GM19099 (cell line): ENCODE data around the gene STPG1.

ENCODE experiments used
- POLR2A ChIP-seq: IDR thresholded peaks from 3 replicates; pipeline ENCODE4 v1.6.1; 2011; ENCODE audit warnings: low read depth; ENCODE audit not compliant: insufficient read length; ENCODE audit errors: extremely low read depth

The STPG1 gene

DNA sequence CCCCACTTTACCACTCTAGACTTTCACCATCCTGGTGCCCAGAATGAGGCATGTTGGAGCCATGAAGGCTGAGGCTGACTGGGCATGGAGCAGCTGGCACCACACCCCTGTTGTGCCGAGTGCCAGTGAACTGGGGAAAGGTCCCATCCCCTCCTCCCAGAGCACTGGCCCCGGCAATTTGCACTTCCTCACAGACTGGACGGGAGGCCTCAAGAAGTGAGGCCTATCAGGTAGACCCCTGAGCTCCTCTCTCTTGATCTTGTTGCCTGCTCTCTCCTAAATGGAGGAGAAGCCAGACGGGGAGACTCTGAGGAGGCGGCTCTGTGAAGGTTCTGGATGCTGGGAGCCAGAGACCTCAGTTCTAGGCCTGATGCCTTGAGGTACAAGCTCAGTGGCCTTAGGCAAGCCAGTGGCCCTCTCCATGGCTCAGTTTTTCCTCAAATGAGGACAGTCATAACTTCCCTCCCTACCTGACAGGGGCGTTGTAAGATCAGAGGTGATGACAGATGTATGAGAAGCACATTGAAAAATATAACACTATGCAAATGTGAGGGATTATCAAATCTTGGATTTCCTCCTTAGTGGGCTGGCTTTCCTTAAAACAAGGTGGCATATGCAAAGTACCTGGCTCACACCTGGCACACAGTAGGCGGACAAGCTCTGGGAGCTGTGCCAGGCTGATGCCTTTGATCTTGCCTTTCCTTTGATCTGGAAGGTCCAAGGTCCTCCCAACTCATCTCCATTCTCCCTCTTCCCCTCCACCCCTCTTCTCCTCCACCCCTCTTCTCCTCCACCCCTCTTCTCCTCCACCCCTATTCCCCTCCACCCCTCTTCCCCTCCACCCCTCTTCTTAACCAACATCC is 87.8 kb downstream of the STPG1 start:
- no peak for TF ChIP-seq POLR2A

DNA sequence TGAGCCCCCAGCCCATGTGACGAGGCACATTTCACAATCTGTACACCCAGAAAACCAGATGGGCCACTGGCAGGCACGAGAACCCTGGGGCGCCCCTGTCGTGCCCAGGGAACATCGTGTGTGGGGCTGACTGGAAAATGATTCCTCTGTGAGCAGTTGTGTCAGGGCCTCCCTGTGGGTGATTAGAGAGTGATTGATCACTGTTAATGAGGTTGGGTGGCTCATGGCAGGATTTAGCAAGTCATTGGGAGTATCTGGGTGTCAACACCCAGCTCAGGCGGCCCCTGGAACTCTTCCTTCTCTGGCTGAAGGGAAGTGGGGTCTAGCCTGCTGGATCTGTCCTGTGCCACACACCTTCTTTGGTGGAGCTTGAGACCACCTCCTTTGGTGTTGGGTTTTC is 88.7 kb downstream of the STPG1 start:
- no peak for TF ChIP-seq POLR2A

DNA sequence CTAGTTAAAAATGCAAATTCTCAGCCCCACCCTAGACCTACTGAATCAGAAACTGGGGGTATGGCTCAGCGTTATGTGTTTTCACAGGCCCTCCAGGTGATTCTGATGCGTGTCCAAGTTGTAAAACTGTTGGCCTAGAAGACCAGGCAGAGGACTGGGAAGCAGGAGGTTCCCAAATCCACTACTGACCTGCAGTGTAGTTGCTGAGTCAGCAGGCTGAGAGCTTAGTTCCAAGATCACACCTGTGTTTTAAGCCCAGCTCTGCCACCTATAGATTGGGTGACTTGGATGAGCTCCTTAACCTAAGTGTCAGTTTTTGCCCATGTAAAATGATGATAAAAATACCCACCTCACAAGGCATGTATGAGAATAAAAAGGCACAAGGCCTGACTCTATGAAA is 90.3 kb downstream of the STPG1 start:
- TF ChIP-seq POLR2A: no peak

DNA sequence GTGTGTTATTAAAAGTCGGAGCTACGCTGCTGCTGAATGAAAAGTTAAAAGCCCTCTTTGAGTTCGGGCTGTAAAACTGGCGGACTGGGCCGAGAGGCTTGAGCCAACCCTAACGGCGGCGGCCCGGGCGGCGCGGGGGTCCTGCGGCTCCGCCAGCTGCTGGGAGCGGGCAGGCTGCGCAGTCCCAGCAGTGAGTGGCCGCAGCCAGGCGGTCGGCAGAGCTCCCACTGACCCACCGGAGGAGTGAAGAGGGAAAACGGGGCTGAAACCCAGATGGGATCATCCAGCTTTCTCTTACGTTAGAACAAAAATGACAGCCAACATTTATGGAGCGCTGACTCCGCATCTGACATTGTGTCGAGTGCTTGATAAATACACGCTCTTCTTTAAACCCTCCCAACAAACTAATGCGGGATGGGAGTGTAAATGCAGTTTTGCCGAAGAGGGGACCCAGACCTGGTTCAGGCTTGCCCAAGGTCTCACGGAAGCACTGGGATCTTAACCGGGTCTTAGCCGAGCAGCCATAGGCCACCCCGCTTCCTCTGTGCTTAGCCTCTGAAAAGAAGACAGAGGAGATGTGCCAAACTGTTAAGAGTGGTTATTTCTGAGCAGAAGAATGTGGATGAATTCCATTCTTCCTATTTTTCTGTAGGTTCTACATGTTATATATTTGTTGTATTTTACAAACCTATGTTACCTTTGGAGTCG is 91.0 kb downstream of the STPG1 start:
- no peak for TF ChIP-seq POLR2A

DNA sequence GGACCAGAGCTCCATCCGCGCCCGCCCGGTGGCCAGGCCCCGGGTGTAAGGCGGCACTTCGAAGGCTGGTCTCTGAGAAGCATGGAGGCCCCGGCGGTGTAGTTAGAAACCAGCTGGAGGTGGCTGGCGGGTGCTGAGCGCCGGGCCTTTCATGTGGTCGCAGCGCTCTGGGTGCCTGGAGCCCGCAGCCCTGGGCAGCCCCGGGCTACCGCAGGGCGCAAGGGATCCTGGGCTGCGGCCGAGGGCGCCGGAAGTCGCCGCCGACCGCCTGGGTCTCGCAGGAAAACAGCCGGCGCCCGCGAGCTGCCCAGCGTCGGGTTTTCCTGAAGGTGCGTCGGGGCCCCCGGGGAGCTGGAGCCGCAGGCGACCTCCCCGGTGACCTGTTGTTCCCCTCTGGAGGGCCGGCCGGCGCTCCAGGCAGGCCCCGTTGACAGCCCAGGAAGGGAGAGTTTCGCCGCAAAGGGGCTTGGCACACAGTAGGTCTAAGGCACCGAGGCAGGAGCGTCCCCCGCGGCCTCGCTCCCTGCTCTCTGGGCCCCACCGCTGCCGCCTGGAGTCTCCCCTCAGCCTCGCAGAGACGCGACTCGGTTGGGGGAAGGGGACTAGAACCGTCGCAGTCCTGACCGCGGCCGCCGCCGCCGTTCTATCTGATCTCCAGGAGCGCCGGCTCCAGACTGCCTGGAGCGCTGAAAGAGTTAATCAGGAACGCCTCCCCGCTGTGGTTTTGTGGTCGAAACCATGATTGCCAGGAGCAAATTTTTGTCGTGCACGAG is 91.7 kb downstream of the STPG1 start:
- TF ChIP-seq POLR2A: no peak

DNA sequence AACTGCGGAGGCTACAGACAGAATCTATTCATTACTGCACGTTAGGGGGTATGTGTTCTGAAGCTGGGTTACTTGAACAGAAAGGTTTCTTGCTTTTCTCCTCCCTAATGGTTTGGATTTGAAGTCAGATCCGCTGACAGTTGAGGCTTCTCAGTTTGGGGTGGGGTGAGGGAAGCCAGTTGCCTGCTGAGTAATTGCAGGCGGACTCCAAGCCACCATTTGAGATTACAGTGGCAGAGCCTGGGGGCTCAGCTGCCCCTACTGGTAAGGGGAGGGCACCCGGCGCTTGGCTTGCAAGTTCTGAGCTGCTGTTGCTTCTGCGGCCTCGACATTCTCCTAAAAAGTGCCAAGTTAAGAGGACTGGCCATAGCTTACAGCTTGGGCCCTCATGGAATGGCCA is 92.5 kb downstream of the STPG1 start:
- TF ChIP-seq POLR2A: no peak

DNA sequence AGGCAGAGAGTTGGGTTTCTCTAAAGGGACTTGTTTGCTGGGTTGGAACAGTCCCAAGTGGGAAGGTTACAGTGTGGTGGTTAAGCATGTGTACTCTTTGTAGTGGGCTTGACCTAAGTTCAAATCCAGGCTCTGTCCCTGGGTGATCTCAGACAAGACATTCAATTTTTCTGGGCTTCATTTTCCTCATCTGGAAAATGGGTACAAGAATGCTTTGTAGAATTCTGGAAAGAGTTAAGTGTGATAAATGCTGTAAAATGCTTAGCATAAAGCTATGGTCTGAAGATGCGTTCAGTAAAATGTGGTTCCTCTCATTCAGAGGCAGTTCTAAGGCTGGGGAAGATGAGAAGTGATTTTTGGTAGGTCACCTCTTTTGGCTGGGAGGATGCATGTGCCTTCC is 93.6 kb downstream of the STPG1 start:
- no peak for TF ChIP-seq POLR2A

DNA sequence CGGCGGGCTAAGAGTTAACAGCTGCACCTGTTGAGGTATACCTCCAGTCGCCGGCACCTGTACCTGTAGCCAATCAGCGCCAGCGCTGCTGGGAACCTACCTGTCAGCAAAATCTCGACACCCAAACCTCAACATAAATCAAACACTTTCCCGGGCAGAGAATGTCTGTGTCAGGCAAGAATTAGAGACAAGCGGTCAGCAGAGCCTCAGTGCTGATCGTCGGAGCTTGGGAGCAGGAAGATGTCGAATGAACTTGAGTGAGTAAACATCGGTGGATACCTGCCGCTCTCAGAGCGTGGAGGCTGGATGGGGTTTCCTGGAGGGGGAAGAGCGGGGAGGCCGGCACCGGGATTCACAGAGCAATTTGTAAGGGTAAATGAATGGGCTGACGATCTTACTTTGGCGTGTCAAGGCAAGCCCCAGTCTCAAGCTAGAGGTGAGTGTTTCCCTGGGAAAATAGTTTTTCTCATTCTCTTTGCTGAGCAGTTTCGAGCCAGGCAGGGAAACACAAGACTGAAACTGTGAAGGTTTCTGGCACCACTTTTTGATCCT is 94.2 kb downstream of the STPG1 start, which contains the start of gene GRHL3:
Gene GRHL3, plus strand, starts transcription at position 46 of the 552 bp plus-strand sequence. Its CDS starts 195 bp downstream, at position 241.
- no peak for TF ChIP-seq POLR2A

DNA sequence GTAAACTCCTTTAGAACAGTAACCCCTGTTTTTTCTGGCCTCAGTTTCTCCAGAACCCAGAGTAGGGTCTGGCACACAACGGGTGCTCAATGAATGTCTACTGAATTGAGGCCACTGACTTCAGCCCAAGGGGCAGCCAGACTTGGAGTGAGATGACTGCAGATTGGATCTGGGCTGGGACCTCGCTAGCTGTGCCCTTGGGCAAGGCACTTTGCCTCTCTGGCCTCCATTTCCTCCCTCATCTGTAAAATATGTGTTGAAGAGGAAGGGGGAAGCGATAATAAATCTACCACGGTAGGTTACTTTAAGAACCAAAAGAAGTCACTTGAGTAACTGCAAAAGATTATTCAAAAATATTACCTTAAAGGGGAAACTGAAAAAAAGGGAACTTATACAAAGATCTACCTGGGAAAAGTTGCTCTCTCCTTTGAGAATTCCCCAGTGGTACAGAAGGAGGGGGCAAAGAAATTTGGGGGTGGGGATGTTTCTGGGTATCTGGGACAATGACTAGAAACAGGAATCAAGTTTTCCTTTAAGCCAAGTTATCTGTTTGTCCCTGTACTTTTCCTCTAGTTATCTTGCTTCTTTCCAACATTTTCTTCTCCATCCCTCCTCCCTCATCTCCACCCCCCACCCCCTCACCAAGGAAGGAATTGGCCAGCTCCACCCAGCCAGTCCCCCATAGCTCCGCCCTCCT is 94.8 kb downstream of the STPG1 start:
- no peak for TF ChIP-seq POLR2A

DNA sequence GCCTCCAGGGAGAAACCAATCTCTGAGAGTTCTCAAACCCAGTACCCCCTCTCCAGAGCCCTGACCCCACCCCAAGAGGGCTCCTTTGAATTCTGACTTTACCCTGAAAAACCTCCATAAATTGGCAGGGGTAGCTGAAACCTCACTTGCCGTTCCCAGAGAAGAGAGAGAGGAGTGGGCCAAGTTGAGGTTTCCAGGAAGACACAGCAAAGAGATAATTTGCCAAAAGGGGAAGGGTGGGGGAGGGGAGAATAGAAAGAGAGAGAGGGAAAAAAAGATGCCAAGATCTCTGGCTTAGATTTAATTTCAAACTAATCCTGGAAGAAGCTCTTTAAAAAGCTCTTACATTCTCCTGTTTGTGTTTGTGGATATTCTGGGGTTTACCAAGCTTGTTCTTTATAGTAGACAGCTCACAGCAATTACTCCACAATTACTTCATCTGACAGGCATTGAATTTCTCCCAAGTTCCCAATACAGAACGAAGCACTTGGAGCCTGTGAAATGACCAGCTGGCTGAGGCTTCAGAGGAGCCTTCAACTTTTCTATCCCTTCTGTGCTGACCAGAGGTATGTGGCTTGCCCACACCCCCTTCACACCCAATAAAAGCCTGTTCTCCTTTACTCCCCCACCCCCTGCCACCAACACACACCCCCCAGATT is 95.5 kb downstream of the STPG1 start:
- TF ChIP-seq POLR2A: no peak

DNA sequence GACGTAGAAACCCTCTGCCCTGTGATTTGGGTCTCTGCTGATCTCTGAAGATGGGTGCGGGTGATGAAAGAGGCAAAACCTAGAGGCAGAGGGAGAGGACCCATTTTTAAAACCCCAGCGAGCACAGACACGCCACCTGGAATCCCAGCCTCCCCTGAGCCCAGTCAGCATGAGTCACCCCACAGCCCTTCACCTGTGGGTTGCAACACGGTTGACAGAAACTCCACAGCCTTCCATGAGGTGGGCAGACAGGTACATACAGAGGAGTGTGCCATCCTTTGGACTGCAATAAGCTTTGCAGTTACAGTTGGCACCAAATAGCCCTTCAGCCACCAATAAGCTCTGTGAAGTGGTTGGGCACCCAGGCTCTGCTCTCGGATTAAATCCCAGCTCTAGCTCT is 96.5 kb downstream of the STPG1 start:
- no peak for TF ChIP-seq POLR2A

DNA sequence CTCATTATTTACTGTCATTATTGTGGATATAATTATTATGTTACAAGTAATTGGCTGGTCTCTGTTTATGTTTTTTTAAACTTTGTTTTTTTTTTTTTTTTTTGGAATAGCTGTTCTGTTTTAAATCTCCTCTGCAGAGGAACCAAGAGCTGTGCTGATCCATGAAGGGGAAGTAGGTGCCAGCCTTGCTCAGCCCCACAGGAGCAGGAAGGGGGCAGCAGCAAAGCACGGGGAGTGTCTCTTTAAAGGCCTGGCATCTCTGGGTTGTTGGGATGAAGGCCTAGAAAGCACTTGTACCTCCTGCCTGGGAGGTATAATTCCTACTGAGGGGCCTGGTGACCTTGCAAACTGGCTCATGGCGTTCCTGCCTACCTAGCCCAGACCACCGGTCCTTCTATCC is 96.9 kb downstream of the STPG1 start:
- no peak for TF ChIP-seq POLR2A

DNA sequence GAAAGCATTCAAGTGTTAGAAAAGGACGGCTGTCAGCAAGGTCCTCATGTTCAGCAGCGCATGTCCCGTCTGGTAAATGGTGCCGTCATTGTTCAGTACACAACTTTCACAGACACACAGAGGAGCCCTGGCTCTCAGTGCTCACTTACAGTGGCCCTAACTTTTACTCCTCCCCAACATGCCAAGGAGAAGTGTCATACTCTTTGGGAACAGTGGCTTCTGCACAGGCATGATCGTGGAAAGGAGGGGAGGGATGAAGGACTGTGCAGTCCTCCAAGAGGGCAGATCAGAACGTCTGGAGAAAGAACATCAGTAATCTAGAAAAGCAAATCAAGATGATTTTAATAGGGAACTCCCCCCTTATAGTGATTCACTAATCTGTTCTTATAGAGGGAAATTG is 98.2 kb downstream of the STPG1 start:
- TF ChIP-seq POLR2A: no peak

DNA sequence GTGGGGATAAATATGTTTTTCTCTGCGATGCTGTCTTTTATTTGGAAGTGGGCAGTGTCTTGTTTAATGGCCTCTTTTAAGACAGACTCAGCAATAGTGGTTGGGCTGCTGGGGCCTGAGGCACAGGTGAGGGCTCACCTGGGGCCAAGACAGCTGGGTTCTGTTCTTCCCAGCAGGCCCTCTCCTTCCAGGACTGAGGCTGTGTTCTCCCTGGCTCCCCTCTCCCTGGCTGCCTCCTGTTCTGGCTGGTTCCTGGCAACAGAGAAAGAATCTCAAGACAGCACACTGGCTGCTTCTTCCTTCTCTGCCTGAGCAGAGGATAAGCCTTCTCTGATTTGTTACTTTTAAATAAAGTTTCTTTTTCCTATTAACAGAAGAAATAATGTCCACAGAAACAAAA is 101.8 kb downstream of the STPG1 start:
- TF ChIP-seq POLR2A: no peak

DNA sequence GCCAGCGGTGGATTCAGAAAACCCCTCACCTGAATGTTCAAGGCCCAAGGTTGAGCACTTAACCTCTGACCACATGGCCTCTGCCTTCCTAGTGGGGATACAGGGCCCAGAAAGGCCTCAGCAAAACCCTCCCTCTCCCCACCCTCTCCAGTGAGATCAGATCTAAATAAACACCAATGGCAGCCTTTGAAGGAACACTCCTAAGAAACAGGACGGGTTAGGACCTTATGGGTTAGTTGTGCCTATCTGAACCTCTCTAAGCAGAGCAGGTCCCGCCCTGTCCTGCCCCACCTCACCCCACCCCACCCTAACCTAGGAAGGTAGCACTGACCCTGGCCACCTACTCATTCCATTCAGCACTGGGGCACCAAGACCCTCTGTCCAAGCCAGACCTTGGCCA is 102.3 kb downstream of the STPG1 start:
- TF ChIP-seq POLR2A: no peak
